Stimulated activated CD8-positive, alpha-beta memory T cell treated with anti-CD3 and anti-CD28 coated beads, Interleukin-4, amount 100 ng/mL, for 4 hours (primary cell): ENCODE measurements around the gene ZNF280A.

Source experiments
- DNase-seq, 2 donors: peaks; one replicate each; pipeline ENCODE4 v3.0.0-alpha.2; 2020; ENCODE audit warnings: low read depth in 2 of 2, low spot score in 1 of 2

Gene ZNF280A

DNA sequence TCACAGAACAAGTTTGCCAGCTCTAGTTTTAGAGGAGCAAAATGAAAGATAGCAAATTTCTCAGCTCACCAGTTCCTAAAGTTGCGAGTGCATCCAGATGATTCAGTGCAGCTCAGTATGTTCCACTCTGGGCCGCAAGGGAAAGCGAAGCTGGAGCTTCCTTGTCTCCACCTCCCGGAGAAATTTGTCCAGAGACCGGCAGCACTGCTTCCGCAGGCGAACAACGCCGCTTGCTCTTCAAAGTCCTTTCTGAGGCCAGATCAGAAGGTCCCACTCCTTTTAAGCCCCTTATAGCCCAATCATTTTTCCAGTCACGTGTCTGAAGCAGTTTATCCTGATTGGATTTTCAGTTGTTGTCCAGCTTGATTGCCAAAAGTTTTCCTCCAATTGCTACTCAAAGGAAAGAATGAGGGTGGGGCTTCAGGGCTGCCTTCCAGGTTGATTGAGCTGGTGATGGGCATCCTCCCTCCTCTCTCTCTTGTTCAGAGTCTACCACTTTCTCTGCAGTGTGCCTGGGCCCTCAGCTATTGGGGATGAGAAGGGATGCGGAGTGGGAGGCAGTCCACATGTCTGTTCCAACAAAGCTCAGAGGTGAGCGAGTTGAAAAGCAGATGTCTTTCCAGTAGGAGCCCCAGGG lies at the start of gene ZNF280A:
Gene ZNF280A (minus strand): TSS at position 251 of the 637 bp plus-strand sequence. CDS start 4,640 bp downstream, outside the sequence.
- no peak for DNase-seq

DNA sequence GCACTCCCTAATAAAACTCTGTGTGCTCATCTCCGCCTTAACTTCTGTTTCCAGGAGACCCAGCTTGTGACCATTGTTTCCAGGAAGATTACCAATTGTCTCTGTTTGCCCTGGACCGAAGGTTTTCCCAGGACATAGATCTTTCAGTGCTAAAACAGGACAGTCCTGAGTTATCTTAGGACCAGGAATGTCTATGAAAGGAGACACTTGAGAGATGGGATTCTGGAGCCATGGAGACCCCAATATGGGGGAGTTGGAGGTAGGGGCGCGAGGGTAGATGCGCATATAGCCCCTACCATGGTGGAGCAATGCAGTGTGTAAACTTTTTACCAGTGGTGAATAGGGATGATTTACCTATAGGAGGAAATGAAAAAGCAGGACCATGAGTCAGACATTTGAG lies 49.1 kb upstream of the ZNF280A start:
- DNase-seq: no peak

DNA sequence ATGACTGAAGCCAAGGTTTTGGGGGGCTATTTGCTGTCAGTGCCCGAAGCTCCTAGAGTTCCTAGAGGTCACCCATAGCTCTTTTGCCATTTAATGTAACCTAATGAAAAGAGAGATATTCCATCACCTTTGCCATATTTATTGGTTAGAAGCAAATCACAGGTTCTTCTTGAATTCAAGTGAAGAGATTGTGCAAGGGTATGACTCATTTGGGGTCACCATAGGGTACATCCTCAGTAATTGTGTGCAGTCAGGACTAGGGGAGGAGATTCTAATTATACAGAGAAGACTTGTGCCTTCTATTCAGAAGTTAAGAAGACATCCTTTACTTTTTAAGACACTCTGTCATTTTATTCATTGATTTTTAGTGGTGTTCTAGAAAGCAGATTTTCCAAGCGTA lies 45.9 kb upstream of the ZNF280A start:
- DNase-seq: no peak

DNA sequence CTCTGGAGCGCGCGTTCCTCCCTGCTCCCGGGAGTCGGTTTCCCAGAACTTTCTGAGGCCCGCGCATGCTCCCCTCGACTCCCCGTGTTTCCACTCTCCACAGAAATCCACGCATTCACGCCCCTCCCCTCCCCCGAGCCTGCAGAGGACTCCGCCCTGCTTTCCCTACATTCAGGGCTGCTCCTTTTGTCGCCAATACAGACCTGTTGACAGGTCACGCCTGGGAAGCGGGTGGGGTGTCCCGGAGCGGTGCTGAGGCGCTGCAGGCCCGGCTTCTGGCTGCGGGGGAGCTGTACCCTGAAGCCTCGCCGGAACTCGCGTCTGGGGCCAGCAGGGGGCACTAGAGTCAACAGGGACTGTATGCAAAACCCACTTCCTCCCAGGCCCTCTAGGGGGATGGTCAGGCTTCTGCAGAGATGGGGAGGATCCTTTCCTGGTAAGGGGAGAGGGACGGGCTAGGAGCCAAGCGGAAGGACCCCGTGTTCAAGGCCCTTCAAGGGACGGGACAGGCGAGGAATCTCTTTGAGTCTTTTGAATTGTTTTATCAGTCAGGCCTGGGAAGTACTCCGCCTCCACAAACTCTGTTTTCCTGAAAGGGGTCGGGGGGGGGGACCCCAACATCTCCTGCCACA lies 39.0 kb upstream of the ZNF280A start, which contains the start of gene PRAME:
Gene PRAME (minus strand): TSS at position 294 of the 632 bp plus-strand sequence. CDS start 2,433 bp downstream, outside the sequence.
- peak in 1 of 2 donors; percentile 43 for DNase-seq

GRCh38 chr22:22558071-22558971 lies 38.3 kb upstream of the ZNF280A start:
- no peak for DNase-seq

DNA sequence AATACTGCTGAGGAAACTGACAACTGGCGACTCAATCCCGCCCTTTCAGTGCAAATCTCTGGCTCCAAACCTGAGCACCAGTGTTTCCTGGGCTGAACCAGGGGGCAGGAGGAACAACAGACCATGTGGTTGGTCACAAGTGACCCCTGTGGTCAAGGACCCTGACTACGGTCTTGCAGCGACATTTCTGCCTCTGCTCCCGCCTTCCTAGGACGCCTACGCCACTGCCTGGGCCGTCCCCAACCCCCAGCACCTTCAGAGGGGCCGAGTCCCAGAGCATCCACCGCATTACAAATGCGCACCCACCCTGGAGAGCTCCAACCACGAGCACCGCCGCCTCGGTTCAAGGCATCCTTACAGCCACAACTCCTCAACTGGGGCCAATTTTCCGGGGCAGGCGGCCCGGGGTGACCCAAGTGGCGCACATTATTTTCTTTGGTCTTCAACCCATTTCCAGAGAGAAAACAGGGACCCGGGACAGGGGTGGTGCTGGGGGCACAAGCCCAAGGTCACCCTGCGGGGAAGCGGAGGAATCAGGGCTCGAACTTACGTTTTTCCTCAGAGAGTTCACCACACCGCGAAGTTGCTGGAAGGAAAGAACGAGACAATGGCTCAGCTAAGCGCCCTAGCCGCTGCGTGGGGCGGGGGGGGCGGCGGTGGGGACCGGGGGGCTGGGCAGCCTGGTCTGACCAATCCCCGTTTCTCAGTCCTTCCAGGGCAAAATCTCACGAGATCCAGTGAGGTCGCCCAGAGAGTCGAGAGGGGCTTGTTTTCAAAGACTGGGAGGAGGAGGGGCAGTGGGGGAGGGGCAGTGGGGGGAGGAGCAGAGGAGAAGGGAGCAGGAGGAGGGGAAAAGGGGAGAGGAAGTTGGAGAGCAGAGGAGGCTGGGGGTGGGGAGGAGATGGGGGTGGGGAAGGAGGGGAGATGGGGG lies 37.2 kb upstream of the ZNF280A start:
- no peak for DNase-seq

DNA sequence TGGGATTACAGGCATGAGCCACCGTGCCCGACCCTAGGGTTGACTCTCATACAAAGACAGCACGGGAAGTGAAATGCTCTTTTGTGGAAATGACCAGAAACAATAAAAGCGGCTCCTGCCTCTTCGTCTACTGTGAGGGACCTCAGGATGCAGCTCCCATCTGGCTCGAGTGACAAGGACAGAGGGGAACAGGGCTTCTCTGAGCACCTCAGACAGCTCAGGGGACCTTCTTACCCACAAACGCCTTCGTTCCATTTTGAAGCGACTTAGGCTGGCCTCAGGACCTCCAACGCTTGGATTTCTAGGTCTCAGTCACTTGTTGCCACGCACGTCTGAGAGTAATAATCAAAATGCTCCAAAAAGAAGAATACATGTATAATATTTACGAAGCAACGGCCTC lies 36.5 kb upstream of the ZNF280A start:
- no peak for DNase-seq

GRCh38 chr22:22555596-22555995 lies 35.5 kb upstream of the ZNF280A start:
- DNase-seq: no peak

- DNase-seq: no peak
These were observed 34.7 kb upstream of the ZNF280A start for GRCh38 chr22:22554587-22555284.

- no peak for DNase-seq
These were observed 33.9 kb upstream of the ZNF280A start for GRCh38 chr22:22553735-22554586.

DNA sequence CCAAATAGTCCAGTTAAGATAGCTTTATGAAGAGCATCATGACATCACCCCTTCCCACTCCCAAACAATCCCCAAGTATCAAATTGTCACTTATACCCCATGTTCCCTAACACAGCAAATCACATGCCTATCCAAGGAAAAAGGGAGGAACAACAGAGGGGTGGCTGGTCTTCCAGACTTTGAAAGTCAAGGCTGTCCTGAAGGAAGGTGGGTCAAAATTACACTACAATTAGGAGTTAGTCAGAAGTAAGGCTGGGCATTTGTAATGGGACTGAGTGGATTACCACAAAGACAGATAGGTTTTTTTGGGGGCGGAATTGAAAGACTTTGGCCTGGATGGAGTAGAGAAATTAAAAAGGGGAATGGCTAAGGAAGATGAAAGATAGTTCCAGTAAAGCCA lies 33.1 kb upstream of the ZNF280A start:
- no peak for DNase-seq

GRCh38 chr22:22552630-22553029 lies 32.6 kb upstream of the ZNF280A start:
- DNase-seq: no peak

DNA sequence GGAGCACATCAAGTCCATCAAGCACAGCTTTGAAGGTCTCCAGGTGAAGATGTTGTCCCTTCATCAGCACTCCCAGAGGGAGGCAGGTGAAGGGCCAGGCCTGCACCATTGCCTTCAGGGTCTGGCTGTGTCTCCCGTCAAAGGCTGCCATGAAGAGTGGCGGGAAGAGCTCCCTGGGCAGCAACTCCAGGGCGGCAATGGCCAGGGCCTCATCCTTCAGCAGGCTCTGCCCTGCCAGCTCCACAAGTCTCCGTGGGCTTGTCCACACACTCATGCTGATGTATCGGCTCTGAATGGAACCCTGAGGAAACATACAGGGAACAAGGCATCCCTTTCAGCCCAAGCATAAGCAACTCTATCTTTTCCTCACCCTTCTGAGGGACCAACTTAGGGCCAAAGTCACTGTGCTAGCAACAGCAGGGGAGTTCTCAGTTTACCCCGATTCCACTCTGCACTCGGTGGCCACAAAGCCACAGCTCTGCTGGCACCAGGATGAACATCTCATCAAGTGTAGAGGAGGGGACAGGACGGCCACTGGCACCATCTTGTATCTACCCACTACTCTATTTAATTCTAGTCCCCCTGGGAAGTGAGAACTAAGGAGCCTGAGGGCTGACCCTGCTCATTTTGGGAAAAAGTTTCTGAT lies 30.8 kb upstream of the ZNF280A start:
- DNase-seq: no peak

GRCh38 chr22:22548910-22549309 lies 28.8 kb upstream of the ZNF280A start:
- DNase-seq: no peak

DNA sequence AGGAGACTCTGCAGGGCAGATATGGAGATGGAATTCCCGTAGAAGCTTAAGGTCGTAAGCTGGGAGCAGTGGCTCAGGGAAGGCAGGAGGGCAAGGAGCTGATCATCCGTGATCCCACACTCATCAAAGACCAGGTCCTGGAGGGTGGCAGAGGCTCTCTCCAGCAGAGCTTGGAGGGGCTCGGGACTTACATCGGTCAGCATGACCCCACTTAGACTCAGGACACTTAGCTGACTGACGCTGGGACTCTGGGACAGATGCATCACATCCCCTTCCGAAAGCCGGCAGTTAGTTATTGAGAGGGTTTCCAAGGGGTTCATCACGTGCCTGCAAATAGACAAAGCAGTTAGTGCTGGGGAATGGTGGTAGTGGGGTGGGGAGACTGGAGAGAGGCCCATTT lies 28.2 kb upstream of the ZNF280A start:
- no peak for DNase-seq

- no peak for DNase-seq
These were observed 27.7 kb upstream of the ZNF280A start for GRCh38 chr22:22547692-22548300.

- no peak for DNase-seq
These were observed 27.2 kb upstream of the ZNF280A start for GRCh38 chr22:22547226-22547625.

GRCh38 chr22:22546490-22546889 lies 26.4 kb upstream of the ZNF280A start:
- DNase-seq: no peak
